Parathyroid adenoma (tissue), 2 donors: ENCODE data around the gene KCNIP2.

ENCODE experiments used
- H2AFZ ChIP-seq: fragments of 300-600 bp; sonication (generic); one replicate; pipeline ENCODE4 v1.7.0; 2017; ENCODE audit warnings: antibody characterized with exemption, mild to moderate bottlenecking
- H3K27ac ChIP-seq: fragments of 300-600 bp; sonication (generic); one replicate; pipeline ENCODE4 v1.7.0; 2017
- H3K27me3 ChIP-seq: fragments of 300-600 bp; sonication (generic); one replicate; pipeline ENCODE4 v1.7.0; 2017; ENCODE audit warnings: low read length; ENCODE audit not compliant: control insufficient read depth, insufficient read depth
- H3K36me3 ChIP-seq: fragments of 300-600 bp; sonication (generic); one replicate; pipeline ENCODE4 v1.7.0; 2017; ENCODE audit warnings: low read length; ENCODE audit not compliant: control insufficient read depth, insufficient read depth
- H3K4me1 ChIP-seq: fragments of 300-600 bp; sonication (generic); one replicate; pipeline ENCODE4 v1.7.0; 2017; ENCODE audit warnings: control low read depth
- H3K4me2 ChIP-seq: fragments of 300-600 bp; sonication (generic); one replicate; pipeline ENCODE4 v1.7.0; 2017; ENCODE audit warnings: low read length
- H3K4me3 ChIP-seq: fragments of 300-600 bp; sonication (generic); one replicate; pipeline ENCODE4 v1.7.0; 2017; ENCODE audit warnings: low read depth, low read length
- H3K79me2 ChIP-seq: fragments of 300-600 bp; sonication (generic); one replicate; pipeline ENCODE4 v1.7.0; 2017; ENCODE audit warnings: control low read depth
- H3K9ac ChIP-seq: fragments of 300-600 bp; sonication (generic); one replicate; pipeline ENCODE4 v1.7.0; 2017; ENCODE audit warnings: mild to moderate bottlenecking
- H3K9me3 ChIP-seq: fragments of 300-600 bp; sonication (generic); one replicate; pipeline ENCODE4 v1.7.0; 2017; ENCODE audit warnings: low read length; ENCODE audit not compliant: control insufficient read depth
- CTCF ChIP-seq: fragments of 300-600 bp; sonication (generic); IDR thresholded peaks from one replicate; pipeline ENCODE4 v1.7.0; 2017; ENCODE audit warnings: antibody characterized with exemption, mild to moderate bottlenecking
- donor health status: primary hyperparathyroidism.

KCNIP2 gene

DNA sequence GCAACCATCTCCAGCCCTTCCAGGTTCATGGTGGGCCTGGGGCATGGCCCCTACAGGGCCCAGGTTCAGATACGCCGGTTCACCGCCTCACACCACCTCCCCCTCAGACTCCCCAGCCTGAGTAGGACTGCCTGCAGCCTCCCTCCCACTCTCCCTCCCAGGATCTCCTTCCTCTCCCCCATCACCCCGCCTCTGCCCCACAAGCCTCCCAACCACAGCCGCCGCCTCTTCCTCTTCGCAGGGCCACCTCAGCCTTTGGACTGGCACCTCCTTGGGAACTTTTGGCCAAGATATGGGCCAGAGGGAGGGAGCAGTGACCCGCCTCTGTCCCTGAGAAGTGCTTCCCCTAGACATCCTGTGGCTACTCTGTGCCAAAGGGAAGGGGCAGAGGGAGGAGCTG lies 9.3 kb downstream of the KCNIP2 start:
- Histone ChIP-seq H3K79me2 (no peaks in the 10 kb centered on the region), H3K27ac (no peak overlapping the region), H3K9me3 (no peaks in the 10 kb centered on the region), H2AFZ (no peak overlapping the region), H3K9ac (no peak overlapping the region), H3K36me3 (no peaks in the 10 kb centered on the region), H3K4me3 (no peak overlapping the region), H3K27me3 (no peaks in the 10 kb centered on the region), H3K4me1 (peaks cover 13% of the 10 kb centered on the region), H3K4me2 (no peak overlapping the region)
- no peak for TF ChIP-seq CTCF

- Histone ChIP-seq H3K36me3 (no peaks in the 10 kb centered on the region), H2AFZ (no peak overlapping the region), H3K27me3 (no peaks in the 10 kb centered on the region), H3K4me2 (no peak overlapping the region), H3K27ac (no peak overlapping the region), H3K9me3 (no peaks in the 10 kb centered on the region), H3K79me2 (no peaks in the 10 kb centered on the region), H3K4me1 (peaks cover 13% of the 10 kb centered on the region), H3K9ac (no peak overlapping the region), H3K4me3 (no peak overlapping the region)
- TF ChIP-seq CTCF, result no peak
These were observed 10.1 kb downstream of the KCNIP2 start for GRCh38 chr10:101833466-101833865.

GRCh38 chr10:101832325-101832771 lies 11.3 kb downstream of the KCNIP2 start:
- Histone ChIP-seq H3K4me1 (peaks cover 13% of the 10 kb centered on the region), H2AFZ (no peak overlapping the region), H3K4me2 (no peak overlapping the region), H3K36me3 (no peaks in the 10 kb centered on the region), H3K79me2 (no peaks in the 10 kb centered on the region), H3K9me3 (no peaks in the 10 kb centered on the region), H3K27ac (no peak overlapping the region), H3K27me3 (no peaks in the 10 kb centered on the region), H3K9ac (no peak overlapping the region), H3K4me3 (no peak overlapping the region)
- no peak for TF ChIP-seq CTCF

GRCh38 chr10:101831169-101831811 lies 12.3 kb downstream of the KCNIP2 start:
- no peak for TF ChIP-seq CTCF
- no peaks in the 10 kb centered on the region for H3K79me2 ChIP-seq
- H3K27ac ChIP-seq, result peak overlapping the region; percentile 75
- H3K27me3 ChIP-seq, result no peaks in the 10 kb centered on the region
- H2AFZ ChIP-seq, result peak overlapping the region; percentile 82
- no peaks in the 10 kb centered on the region for H3K9me3 ChIP-seq
- H3K4me3 ChIP-seq, result peak overlapping the region; percentile 39
- H3K4me1 ChIP-seq, result peaks cover 13% of the 10 kb centered on the region
- H3K4me2 ChIP-seq, result peak overlapping the region; percentile 81
- no peak overlapping the region for H3K9ac ChIP-seq
- no peaks in the 10 kb centered on the region for H3K36me3 ChIP-seq
